ENCODE measurements around the gene SYTL3.

Gene SYTL3

DNA sequence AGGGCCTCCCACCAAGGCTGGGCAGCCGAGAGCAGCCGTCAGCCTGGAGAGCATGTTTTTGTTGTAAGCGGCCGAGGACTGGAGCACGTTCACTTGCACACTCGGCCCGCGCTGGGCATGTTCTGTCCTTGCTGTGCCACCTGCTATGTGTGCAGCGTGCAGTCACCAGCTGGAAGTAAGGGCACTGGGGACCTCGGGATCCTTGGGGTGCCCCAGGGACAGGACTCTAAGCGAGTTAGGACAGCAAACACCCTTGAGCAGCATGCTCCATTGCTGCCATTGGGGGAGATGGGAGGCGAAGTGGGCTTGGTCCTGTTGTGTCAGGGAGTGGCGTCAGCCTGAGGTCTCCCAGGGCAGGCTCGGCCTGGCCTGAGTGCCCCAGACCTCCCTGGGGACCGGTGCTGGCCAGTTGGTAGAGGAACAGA, 24.0 kb upstream of the SYTL3 start:
- TF ChIP-seq, protein P1, sequence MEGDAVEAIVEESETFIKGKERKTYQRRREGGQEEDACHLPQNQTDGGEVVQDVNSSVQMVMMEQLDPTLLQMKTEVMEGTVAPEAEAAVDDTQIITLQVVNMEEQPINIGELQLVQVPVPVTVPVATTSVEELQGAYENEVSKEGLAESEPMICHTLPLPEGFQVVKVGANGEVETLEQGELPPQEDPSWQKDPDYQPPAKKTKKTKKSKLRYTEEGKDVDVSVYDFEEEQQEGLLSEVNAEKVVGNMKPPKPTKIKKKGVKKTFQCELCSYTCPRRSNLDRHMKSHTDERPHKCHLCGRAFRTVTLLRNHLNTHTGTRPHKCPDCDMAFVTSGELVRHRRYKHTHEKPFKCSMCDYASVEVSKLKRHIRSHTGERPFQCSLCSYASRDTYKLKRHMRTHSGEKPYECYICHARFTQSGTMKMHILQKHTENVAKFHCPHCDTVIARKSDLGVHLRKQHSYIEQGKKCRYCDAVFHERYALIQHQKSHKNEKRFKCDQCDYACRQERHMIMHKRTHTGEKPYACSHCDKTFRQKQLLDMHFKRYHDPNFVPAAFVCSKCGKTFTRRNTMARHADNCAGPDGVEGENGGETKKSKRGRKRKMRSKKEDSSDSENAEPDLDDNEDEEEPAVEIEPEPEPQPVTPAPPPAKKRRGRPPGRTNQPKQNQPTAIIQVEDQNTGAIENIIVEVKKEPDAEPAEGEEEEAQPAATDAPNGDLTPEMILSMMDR (IDR thresholded peaks at IDR 0.05; ENCODE audit: borderline replicate concordance, insufficient read depth, low read depth, low read length): no peak
- H3K4me3 ChIP-seq (ENCODE audit: low read depth, low read length): no peak overlapping the region

DNA sequence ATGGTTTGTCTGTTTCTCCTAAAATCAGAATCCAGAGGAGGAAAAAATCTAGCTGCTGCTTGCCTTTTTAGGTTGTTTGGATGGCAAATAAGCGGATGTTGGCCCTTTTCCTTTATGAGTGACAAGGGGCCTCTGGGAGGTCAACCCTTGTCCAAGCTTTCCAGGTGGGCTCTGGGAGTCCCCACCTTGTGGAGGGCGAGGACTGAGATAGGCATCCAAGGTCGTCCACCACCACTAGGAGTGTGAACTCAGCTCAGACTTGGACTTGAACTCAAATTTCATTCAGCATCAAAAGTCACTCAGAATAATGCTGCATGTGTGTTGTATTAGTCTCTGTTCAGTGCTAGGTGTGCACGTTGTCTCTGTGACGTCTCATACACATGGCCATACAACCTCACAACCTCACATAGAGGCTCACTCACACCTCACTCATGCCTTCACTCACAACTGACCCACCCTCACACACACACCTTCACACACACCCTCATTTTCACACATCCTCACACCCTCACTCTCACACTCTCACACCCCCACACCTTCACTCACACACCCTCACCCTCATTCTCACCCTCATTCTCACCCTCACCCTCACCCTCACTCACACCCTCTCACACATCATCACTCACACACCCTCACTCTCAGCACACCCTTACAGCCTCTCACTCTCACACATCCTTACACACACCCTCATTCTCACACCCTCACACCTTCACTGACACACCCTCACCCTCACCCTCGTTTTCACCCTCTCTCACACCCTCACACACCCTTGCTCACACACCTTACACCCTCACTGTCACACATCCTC, 23.3 kb upstream of the SYTL3 start:
- TF ChIP-seq, protein P1 (IDR thresholded peaks at IDR 0.05; ENCODE audit: borderline replicate concordance, insufficient read depth, low read depth, low read length): no peak
- H3K4me3 ChIP-seq (ENCODE audit: low read depth, low read length): no peak overlapping the region

DNA sequence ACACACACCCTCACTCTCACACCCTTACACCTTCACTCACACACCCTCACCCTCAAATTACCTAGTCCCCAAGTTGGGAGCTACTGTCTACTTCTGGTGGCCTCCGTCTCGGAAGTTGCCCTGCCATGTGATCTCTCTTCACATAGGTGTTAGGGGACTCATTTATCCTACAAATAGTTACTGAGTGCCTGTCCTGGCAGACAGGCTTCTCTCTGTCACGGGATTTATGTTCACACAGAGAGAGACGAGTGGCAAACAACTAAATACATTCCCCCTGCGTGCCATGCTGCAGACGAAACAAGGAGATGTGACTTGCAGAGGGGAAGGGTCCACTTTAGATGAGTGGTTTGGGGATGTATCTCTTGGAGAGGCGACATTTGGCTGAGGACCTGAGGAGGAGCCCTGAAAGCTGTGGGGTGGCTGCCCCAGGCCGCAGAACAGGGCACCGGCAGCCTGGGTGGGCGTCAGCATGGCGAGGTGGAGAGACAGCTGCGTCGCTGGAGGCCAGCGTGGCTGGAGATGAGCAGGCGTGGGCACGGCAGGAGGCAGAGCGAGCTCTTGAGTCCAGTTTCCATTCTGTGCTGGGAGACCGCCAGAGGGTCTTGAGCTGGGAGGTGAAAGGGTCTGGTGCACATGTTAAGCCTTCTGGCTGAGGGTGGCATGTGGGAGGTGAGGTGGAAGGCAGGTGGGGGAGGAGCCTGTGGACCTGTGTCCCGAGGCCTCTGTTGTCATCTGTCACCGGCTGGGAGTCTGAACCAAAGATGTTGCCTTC, 22.5 kb upstream of the SYTL3 start:
- H3K4me3 ChIP-seq (ENCODE audit: low read depth, low read length): no peak overlapping the region
- TF ChIP-seq, protein P1 (IDR thresholded peaks at IDR 0.05; ENCODE audit: borderline replicate concordance, insufficient read depth, low read depth, low read length): no peak

DNA sequence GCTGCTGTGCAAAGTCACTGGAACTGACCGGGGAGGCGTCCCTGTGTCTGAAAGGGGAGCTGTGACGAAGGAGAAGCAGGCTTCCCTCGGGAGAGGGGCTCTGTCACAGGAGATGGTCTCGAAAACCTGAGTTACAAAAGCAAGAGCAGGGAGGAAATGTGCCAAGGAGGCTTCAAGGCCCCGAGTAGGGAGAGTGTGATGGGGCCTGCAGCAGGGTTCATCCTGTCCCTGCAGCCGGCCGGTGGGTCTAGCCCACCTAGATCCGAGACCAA, 22.0 kb upstream of the SYTL3 start:
- TF ChIP-seq, protein P1 (IDR thresholded peaks at IDR 0.05; ENCODE audit: borderline replicate concordance, insufficient read depth, low read depth, low read length): no peak
- no peak overlapping the region for H3K4me3 ChIP-seq (ENCODE audit: low read depth, low read length)

DNA sequence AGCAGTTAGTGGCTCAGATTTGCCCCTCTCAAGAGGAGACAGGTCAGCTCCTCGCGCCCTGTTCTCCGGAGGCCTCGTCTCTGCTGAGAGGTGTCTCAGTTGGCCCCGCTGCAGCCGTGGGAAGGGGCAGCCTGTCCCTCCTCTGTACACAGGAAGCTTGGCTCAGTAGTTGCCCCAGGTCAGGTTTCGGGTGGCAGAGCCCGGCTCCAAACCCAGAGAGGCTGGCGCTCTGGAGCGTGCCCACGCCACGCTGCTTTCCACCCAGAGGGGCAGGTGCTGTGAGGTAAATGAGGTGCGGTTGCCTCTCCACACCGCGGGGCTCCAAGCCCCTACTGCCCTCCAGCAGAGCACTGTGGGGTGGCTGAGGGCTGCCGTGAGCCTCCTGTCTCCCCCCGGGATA, 21.3 kb upstream of the SYTL3 start:
- no peak overlapping the region for H3K4me3 ChIP-seq (ENCODE audit: low read depth, low read length)
- TF ChIP-seq, protein P1 (IDR thresholded peaks at IDR 0.05; ENCODE audit: borderline replicate concordance, insufficient read depth, low read depth, low read length): no peak

DNA sequence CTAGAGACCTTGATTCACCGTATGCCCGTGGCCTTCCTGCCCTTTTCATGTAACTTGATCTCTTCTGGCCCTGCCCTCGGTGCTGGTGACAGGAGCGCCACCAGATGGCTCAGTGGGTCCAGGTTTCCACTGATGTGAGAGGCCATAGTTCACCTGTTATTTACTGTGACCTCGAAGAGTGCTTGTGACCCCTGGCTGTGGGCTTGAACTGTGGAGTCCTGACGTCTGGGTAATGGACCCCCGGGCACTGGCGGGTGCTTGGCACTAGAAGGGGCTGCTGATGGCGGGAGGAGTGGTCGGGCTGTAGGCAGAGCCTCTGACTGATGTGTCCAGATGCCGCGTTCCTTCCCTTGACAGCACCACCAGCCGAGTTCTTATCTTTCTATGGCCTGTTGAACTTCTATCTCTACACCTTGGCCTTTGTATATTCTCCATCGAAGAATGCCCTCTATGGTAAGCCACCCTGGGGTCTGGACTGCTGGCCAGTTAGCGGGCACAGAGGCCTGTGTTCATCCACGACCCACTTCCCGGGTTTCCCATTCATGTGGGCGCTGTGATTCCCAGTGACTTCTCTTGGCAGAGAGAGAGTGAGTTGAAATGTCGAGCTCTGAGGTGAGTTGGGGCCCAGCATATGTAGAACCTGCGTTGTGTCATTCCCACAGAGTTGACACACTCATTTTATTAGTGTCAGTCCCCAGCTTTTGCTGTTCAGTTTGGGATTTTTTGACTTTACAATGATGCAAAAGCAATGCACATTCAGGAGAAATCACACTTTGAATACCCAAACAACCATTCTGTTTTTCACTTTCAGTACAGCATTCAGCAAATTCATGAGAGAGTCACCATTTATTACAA, 20.3 kb upstream of the SYTL3 start:
- TF ChIP-seq, protein P1 (IDR thresholded peaks at IDR 0.05; ENCODE audit: borderline replicate concordance, insufficient read depth, low read depth, low read length): no peak
- no peak overlapping the region for H3K4me3 ChIP-seq (ENCODE audit: low read depth, low read length)

Data from GM12875 (cell line).